ENCODE data around the gene C2CD4A. TPM values are rescaled to one million over a fixed set of nuclear protein-coding genes. Genes with fewer than 3 reads are reported as not detected.
A peak's percentile ranks its signal among the peaks of the same experiment; 100 is the strongest.

The C2CD4A gene, protein sequence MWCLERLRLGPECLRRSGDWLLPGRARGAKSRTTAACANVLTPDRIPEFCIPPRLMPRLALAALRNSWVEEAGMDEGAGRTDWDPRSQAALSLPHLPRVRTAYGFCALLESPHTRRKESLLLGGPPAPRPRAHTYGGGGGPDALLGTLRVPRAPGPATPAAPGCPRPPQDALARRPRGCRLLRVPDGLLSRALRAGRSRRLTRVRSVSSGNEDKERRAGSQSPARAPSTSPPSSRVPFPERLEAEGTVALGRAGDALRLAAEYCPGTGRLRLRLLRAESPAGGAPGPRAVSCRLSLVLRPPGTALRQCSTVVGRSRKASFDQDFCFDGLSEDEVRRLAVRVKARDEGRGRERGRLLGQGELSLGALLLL
- not detected in 2 replicates for total RNA-seq (2013; cell fraction: nucleolus; rRNA removed)
- total RNA-seq (2014; rRNA removed) (not detected in 2 replicates), total RNA-seq (2014; rRNA removed; fragmentation: Illumina TruSeq; extraction: Trizol) (not detected in 2 replicates), total RNA-seq (2021) (not detected in 2 replicates), polyA plus RNA-seq (2011; rRNA removed) (not detected in 2 replicates), polyA plus RNA-seq (2014; fragmentation: Illumina TruSeq; extraction: Trizol) (not detected in 2 replicates), polyA plus RNA-seq (2014; fragmentation: Nextera tagmentation; extraction: Ambion mirVana) (not detected), polyA plus RNA-seq (2014; rRNA removed) (not detected in 2 replicates), polyA plus RNA-seq (2016; fragmentation: Nextera tagmentation; extraction: Ambion mirVana) (not detected), polyA minus RNA-seq (2011; rRNA and poly(A)+ RNA removed) (not detected in 2 replicates), Bru-seq, nascent RNA (not detected), BruChase-seq, experiment 1, labeled RNA remaining after a 6-hour chase (not detected), BruChase-seq, experiment 2, labeled RNA remaining after a 2-hour chase (not detected)
- not detected for polyA plus RNA-seq (2011; ENCODE audit: low read depth)
- 0.01 TPM in 1 of 2 replicates, not detected in the other for polyA plus RNA-seq (2011; cell fraction: cytosol; rRNA removed)
- polyA plus RNA-seq (2011; cell fraction: nucleus; rRNA removed) = not detected in 2 replicates
- not detected in 2 replicates for polyA plus RNA-seq (2012)
- not detected in 2 replicates for polyA minus RNA-seq (2011; cell fraction: cytosol; rRNA and poly(A)+ RNA removed)
- 0.10 and 0.12 TPM in 2 replicates for polyA minus RNA-seq (2011; cell fraction: nucleus; rRNA and poly(A)+ RNA removed)
- long read RNA-seq, experiment 1 = 0 reads
- long read RNA-seq, experiment 2 = 0 reads

DNA sequence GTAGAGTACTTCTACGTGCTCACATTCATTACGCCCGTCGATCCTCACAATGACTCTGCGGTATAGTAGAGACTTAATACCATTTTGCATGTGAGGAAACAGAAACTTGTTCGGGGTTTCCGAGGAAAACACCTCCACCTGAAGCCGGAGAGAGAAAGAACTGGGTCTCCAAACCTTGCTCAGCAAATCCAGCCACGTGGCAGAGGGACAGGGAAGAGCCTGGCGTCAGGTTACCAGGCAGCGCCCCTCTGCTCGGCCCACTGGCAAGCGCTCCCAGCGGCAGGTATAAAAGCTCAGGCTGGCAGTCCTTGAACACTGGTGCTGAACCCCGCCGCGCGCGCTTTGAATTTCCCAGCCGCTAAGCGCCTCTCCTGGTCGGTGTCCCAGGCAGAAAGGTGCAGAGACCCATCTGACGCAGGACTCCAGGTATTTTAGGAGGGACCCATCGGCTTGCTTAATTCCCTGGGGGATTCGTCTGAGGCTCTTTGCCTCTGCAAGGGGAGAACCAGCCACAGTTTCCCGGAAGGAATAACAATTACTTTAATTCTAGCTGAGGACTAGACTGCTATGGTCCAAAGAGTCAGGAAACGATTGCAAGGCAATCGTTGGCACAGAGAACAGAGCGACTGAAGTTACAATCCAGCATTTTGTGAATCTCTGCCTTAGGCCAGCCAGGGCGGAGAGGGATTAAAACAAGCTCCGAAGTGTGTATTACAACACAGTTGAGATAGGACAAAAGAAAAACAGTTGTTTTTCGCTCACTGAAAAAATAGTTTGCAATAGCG is at the start of gene C2CD4A:
TSS of gene C2CD4A (plus strand) at position 315 of the 785 bp plus-strand sequence. CDS start 637 bp downstream, outside the sequence.
- CTCF ChIA-PET = interaction anchor here (0.8 to 1.3 kb wide), 3 partner anchors 10 to 85 kb away, joined by 3 to 6 read pairs (median 3); no protein-coding TSS in a partner anchor
- in situ Hi-C loops (cut with MboI) = no loop called here
- FAIRE-seq = no peak
- Histone ChIP-seq H3K27ac (ENCODE audit: control insufficient read depth, insufficient read depth) (no peak within 1 kb of the TSS), H3K27me3 (replicated peaks in 1 of 2; ENCODE audit: control insufficient read depth in 2 of 2, insufficient read depth in 2 of 2, low read length in 1 of 2) (peaks cover 8 to 17% of the 10 kb centered on the region in 2 experiments), H3K9ac (ENCODE audit: control insufficient read depth, insufficient read depth, low read length) (no peak within 1 kb of the TSS), H3K36me3 (ENCODE audit: control insufficient read depth in 2 of 2, insufficient read depth in 2 of 2, low read length in 1 of 2) (no peaks in the 10 kb centered on the region), H4K20me1 (ENCODE audit: control insufficient read depth, insufficient read depth) (no peaks in the 10 kb centered on the region), H3K4me3 (peak within 1 kb of the TSS; percentile 52; the same call in 1 of the 2 replicates), H3K4me2 (ENCODE audit: control insufficient read depth, insufficient read depth) (peak within 1 kb of the TSS; percentile 89), H3K4me1 (ENCODE audit: control insufficient read depth, insufficient read depth, low read length) (peaks cover 8% of the 10 kb centered on the region), H2AFZ (ENCODE audit: control insufficient read depth, low read depth, low read length) (peak within 1 kb of the TSS; percentile 47), H3K79me2 (ENCODE audit: control insufficient read depth, insufficient read depth, low read length) (no peaks in the 10 kb centered on the region), H3K9me3 (replicated peaks; ENCODE audit: control insufficient read depth, insufficient read depth, low read length) (no peaks in the 10 kb centered on the region)
- RAD21 ChIA-PET (ENCODE audit: unreplicated experiment) = no interaction called here
- DNase-seq (ENCODE audit: low read depth, low spot score) = no peak
- peak; percentile 84 for ATAC-seq
- intact Hi-C loops (cut with micrococcal nuclease; ENCODE audit: unreplicated experiment) = no loop called here
- POLR2A ChIA-PET = interaction anchor here (1.8 kb wide), 1 partner anchor 40 kb away, joined by 4 read pairs; no protein-coding TSS in a partner anchor
- SMC1A ChIA-PET (ENCODE audit: uncharacterized antibody, unreplicated experiment) = interaction anchor here (0.9 to 1.0 kb wide), 3 partner anchors 10 to 196 kb away, joined by 3 read pairs; no protein-coding TSS in a partner anchor
- WGBS (ENCODE audit: insufficient coverage, insufficient replicate concordance, low lambda C conversion rate, missing lambda C conversion rate) = 8% methylated on average over 33 of the region's 33 CpGs
- BruUV-seq (replicated peaks) = no TSS peak
- TF ChIP-seq MTA3 (IDR thresholded peaks at IDR 0.05; ENCODE audit: borderline replicate concordance, low read length) (0 out of 2 replicates have a peak, but pooled peaks have one; percentile 38), MEF2B (IDR thresholded peaks at IDR 0.05; ENCODE audit: partially characterized antibody, poor library complexity, severe bottlenecking) (peak; percentile 36), RUNX3 (IDR thresholded peaks at IDR 0.05; ENCODE audit: low read length) (peak; percentile 37; the same call in 1 of the 2 replicates), IKZF1 (conservative IDR thresholded peaks at IDR 0.05) (peak; percentile 10; the same call in 1 of the 2 replicates), SUZ12 (IDR thresholded peaks at IDR 0.05; ENCODE audit: unreplicated experiment) (no peak), RCOR1 (conservative IDR thresholded peaks at IDR 0.05; ENCODE audit: low read depth, low read length) (no peak)
- TF ChIP-seq, protein P1, sequence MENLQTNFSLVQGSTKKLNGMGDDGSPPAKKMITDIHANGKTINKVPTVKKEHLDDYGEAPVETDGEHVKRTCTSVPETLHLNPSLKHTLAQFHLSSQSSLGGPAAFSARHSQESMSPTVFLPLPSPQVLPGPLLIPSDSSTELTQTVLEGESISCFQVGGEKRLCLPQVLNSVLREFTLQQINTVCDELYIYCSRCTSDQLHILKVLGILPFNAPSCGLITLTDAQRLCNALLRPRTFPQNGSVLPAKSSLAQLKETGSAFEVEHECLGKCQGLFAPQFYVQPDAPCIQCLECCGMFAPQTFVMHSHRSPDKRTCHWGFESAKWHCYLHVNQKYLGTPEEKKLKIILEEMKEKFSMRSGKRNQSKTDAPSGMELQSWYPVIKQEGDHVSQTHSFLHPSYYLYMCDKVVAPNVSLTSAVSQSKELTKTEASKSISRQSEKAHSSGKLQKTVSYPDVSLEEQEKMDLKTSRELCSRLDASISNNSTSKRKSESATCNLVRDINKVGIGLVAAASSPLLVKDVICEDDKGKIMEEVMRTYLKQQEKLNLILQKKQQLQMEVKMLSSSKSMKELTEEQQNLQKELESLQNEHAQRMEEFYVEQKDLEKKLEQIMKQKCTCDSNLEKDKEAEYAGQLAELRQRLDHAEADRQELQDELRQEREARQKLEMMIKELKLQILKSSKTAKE (IDR thresholded peaks at IDR 0.05; ENCODE audit: low read depth, poor library complexity, severe bottlenecking) = no peak
- TF ChIP-seq, protein P2, sequence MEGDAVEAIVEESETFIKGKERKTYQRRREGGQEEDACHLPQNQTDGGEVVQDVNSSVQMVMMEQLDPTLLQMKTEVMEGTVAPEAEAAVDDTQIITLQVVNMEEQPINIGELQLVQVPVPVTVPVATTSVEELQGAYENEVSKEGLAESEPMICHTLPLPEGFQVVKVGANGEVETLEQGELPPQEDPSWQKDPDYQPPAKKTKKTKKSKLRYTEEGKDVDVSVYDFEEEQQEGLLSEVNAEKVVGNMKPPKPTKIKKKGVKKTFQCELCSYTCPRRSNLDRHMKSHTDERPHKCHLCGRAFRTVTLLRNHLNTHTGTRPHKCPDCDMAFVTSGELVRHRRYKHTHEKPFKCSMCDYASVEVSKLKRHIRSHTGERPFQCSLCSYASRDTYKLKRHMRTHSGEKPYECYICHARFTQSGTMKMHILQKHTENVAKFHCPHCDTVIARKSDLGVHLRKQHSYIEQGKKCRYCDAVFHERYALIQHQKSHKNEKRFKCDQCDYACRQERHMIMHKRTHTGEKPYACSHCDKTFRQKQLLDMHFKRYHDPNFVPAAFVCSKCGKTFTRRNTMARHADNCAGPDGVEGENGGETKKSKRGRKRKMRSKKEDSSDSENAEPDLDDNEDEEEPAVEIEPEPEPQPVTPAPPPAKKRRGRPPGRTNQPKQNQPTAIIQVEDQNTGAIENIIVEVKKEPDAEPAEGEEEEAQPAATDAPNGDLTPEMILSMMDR (IDR thresholded peaks at IDR 0.05 in 2 of 3, conservative IDR thresholded peaks at IDR 0.05 in 1 of 3; ENCODE audit: control insufficient read depth in 2 of 3, extremely low read depth in 1 of 3, insufficient read depth in 1 of 3, low read depth in 3 of 3, low read length in 3 of 3) = peak; percentile 10 to 34 (median 31); a peak in 4 of 6 replicates
- TF ChIP-seq, protein P3, sequence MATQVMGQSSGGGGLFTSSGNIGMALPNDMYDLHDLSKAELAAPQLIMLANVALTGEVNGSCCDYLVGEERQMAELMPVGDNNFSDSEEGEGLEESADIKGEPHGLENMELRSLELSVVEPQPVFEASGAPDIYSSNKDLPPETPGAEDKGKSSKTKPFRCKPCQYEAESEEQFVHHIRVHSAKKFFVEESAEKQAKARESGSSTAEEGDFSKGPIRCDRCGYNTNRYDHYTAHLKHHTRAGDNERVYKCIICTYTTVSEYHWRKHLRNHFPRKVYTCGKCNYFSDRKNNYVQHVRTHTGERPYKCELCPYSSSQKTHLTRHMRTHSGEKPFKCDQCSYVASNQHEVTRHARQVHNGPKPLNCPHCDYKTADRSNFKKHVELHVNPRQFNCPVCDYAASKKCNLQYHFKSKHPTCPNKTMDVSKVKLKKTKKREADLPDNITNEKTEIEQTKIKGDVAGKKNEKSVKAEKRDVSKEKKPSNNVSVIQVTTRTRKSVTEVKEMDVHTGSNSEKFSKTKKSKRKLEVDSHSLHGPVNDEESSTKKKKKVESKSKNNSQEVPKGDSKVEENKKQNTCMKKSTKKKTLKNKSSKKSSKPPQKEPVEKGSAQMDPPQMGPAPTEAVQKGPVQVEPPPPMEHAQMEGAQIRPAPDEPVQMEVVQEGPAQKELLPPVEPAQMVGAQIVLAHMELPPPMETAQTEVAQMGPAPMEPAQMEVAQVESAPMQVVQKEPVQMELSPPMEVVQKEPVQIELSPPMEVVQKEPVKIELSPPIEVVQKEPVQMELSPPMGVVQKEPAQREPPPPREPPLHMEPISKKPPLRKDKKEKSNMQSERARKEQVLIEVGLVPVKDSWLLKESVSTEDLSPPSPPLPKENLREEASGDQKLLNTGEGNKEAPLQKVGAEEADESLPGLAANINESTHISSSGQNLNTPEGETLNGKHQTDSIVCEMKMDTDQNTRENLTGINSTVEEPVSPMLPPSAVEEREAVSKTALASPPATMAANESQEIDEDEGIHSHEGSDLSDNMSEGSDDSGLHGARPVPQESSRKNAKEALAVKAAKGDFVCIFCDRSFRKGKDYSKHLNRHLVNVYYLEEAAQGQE (IDR thresholded peaks at IDR 0.05; ENCODE audit: low read depth, low read length) = peak; percentile 80

Measured in GM12878 (cell line).